ENCODE data around the gene OR56A1. TPM values are rescaled to one million over a fixed set of nuclear protein-coding genes. Genes with fewer than 3 reads are reported as not detected.

Gene OR56A1
- total RNA-seq, 1 experiment from 2014 or later = 0.04 TPM

- DNase-seq (ENCODE audit: low spot score) = no peak
These were observed 41.4 kb downstream of the OR56A1 start for GRCh38 chr11:5989203-5989602.

- no peak for DNase-seq (ENCODE audit: low spot score)
These were observed 43.7 kb downstream of the OR56A1 start, which contains the start of gene OR52L1 for GRCh38 chr11:5986885-5987284. Gene OR52L1 (minus strand): TSS chr11:5986985. CDS start chr11:5986930, 55 bp downstream.

GRCh38 chr11:5983443-5983842 is 47.1 kb downstream of the OR56A1 start:
- DNase-seq (ENCODE audit: low spot score) = no peak

- DNase-seq (ENCODE audit: low spot score) = no peak
These were observed 57.0 kb downstream of the OR56A1 start for GRCh38 chr11:5973530-5973929.

Other genes starting within 250 kb of the OR56A1 start
- gene OR52N5, start 247.4 kb downstream of the OR56A1 start, total RNA-seq (2014; rRNA removed; shearing (Covaris generic)) = not detected in 2 replicates
- not detected in 2 replicates for gene OR52N1, start 239.5 kb downstream of the OR56A1 start, total RNA-seq (2014; rRNA removed; shearing (Covaris generic))
- not detected in 2 replicates for gene OR52N2, start 221.8 kb downstream of the OR56A1 start, total RNA-seq (2014; rRNA removed; shearing (Covaris generic))
- not detected in 2 replicates for gene OR52E6, start 188.9 kb downstream of the OR56A1 start, total RNA-seq (2014; rRNA removed; shearing (Covaris generic))
- not detected in 2 replicates for gene OR52E8, start 173.1 kb downstream of the OR56A1 start, total RNA-seq (2014; rRNA removed; shearing (Covaris generic))
- gene OR52E4, start 150.1 kb downstream of the OR56A1 start, total RNA-seq (2014; rRNA removed; shearing (Covaris generic)) = not detected in 2 replicates
- gene OR52E5, start 137.6 kb downstream of the OR56A1 start, total RNA-seq (2014; rRNA removed; shearing (Covaris generic)) = not detected in 2 replicates
- gene OR56A3, start 88.5 kb downstream of the OR56A1 start, total RNA-seq (2014; rRNA removed; shearing (Covaris generic)) = not detected in 2 replicates
- not detected in 2 replicates for gene OR56A5, start 62.3 kb downstream of the OR56A1 start, total RNA-seq (2014; rRNA removed; shearing (Covaris generic))
- not detected in 2 replicates for gene OR52L1, start 43.8 kb downstream of the OR56A1 start, total RNA-seq (2014; rRNA removed; shearing (Covaris generic))
- not detected in 2 replicates for gene OR56A4, start 23.8 kb downstream of the OR56A1 start, total RNA-seq (2014; rRNA removed; shearing (Covaris generic))
- gene OR56B4, start 76.9 kb upstream of the OR56A1 start, total RNA-seq (2014; rRNA removed; shearing (Covaris generic)) = not detected in 2 replicates
- gene OR52B2, start 139.6 kb upstream of the OR56A1 start, total RNA-seq (2014; rRNA removed; shearing (Covaris generic)) = not detected in 2 replicates
- gene OR52W1, start 168.5 kb upstream of the OR56A1 start, total RNA-seq (2014; rRNA removed; shearing (Covaris generic)) = not detected in 2 replicates
- gene C11orf42, start 174.8 kb upstream of the OR56A1 start, total RNA-seq (2014; rRNA removed; shearing (Covaris generic)) = not detected in 2 replicates
- 5.0 and 7.1 TPM in 2 replicates for gene FHIP1B, start 203.9 kb upstream of the OR56A1 start, total RNA-seq (2014; rRNA removed; shearing (Covaris generic))
- not detected in 2 replicates for gene CNGA4, start 208.3 kb upstream of the OR56A1 start, total RNA-seq (2014; rRNA removed; shearing (Covaris generic))
- gene CCKBR, start 229.1 kb upstream of the OR56A1 start, total RNA-seq (2014; rRNA removed; shearing (Covaris generic)) = not detected in 2 replicates

Data from H4 (cell line).